AG04449 (cell line): ENCODE results near the gene OSGIN1.
A peak's percentile ranks its signal among the peaks of the same experiment; 100 is the strongest.

Source experiments
- CTCF ChIA-PET: fragments of 350-600 bp; formaldehyde crosslinking; extraction: SDS; loops from one replicate; lab custom pipeline; 2021; ENCODE audit warnings: antibody characterized with exemption; lab: Yijun Ruan, JAX
- POLR2A ChIA-PET: fragments of 400-600, 350-600 bp; formaldehyde crosslinking; extraction: SDS; loops from one replicate; lab custom pipeline; 2020; ENCODE audit warnings: antibody characterized with exemption, inconsistent platforms; lab: Yijun Ruan, JAX
- DNase-seq: peaks from one replicate; pipeline ENCODE4 v3.0.0-alpha.2; 2010; ENCODE audit warnings: low read depth, low spot score
- H3K4me3 ChIP-seq: 2 replicates; pipeline ENCODE4 v1.5.1; 2011; ENCODE audit warnings: low read depth, mild to moderate bottlenecking, control low read depth, low read length
- TF ChIP-seq, protein P1 (sequence below): IDR thresholded peaks from one replicate; pipeline ENCODE4 v1.5.1; 2011; ENCODE audit warnings: mild to moderate bottlenecking, moderate library complexity, low read length, control low read depth, inconsistent platforms; ENCODE audit not compliant: insufficient read depth; ENCODE audit errors: missing control alignments

Gene OSGIN1

DNA sequence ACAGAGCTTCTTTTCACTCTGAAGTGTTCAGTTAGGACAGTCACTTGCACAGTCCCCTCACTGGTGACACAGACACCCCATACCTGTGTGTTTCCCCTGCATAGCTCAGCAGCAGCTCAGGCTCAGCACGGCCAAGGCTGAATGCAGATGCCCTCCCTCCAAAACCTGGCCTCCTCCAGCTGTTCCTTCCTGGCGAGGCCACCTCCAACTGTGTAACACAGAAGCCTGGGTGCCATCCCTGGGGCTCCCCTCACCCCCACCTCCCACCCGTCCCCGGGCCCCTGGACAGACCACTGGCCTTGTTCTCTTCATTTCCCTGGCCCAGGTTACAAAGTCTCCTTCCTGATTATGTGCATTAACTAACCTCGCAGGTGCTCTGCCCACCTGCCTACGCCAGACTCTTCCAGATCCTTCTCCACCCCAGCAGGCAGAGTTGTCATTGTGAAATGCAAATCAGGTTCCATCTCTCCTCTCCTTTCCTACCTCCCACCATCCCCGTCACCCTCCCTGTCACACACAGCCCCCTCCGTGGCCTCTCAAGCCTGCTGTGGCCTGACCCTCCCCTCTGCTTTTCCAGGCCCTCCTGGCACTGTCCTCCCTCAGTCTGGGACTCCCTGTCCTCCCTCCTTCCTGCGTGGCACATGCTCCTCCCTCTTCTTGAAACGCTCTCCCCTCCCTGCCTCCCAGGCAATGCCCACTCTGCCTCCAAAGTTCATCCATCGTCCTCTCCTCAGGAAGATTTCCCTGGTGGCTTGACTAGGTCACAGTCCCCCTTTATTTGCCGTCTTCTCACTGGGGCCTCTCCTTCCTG lies 27.7 kb upstream of the OSGIN1 start:
- no peak overlapping the region for H3K4me3 ChIP-seq
- ChIA-PET POLR2A (no interaction called here), CTCF (interaction anchor here (0.8 to 15.1 kb wide), 12 partner anchors 9 to 141 kb away, joined by 3 to 175 read pairs (median 10); partner anchors contain the start of genes MLYCD, OSGIN1 and SLC38A8)
- no peak for DNase-seq
- TF ChIP-seq, protein P1, sequence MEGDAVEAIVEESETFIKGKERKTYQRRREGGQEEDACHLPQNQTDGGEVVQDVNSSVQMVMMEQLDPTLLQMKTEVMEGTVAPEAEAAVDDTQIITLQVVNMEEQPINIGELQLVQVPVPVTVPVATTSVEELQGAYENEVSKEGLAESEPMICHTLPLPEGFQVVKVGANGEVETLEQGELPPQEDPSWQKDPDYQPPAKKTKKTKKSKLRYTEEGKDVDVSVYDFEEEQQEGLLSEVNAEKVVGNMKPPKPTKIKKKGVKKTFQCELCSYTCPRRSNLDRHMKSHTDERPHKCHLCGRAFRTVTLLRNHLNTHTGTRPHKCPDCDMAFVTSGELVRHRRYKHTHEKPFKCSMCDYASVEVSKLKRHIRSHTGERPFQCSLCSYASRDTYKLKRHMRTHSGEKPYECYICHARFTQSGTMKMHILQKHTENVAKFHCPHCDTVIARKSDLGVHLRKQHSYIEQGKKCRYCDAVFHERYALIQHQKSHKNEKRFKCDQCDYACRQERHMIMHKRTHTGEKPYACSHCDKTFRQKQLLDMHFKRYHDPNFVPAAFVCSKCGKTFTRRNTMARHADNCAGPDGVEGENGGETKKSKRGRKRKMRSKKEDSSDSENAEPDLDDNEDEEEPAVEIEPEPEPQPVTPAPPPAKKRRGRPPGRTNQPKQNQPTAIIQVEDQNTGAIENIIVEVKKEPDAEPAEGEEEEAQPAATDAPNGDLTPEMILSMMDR: no peak

- no peak overlapping the region for H3K4me3 ChIP-seq
- TF ChIP-seq, protein P1: no peak
- no peak for DNase-seq
- POLR2A ChIA-PET: interaction anchor here (0.9 kb wide), 1 partner anchor 27 kb away, joined by 4 read pairs; no protein-coding TSS in a partner anchor
- CTCF ChIA-PET: interaction anchor here (0.6 to 15.1 kb wide), 20 partner anchors 10 to 1228 kb away, joined by 3 to 175 read pairs (median 5); partner anchors contain the start of genes MLYCD, OSGIN1 and SLC38A8
Observed at GRCh38 chr16:83925957-83926725, 26.9 kb upstream of the OSGIN1 start.

GRCh38 chr16:83926726-83927397 lies 26.2 kb upstream of the OSGIN1 start:
- DNase-seq: no peak
- peak overlapping the region; percentile 19; the same call in 1 of the 2 replicates for H3K4me3 ChIP-seq
- CTCF ChIA-PET: interaction anchor here (0.6 to 15.1 kb wide), 23 partner anchors 10 to 1287 kb away, joined by 3 to 175 read pairs (median 4); partner anchors contain the start of genes MLYCD, OSGIN1 and SLC38A8
- POLR2A ChIA-PET: interaction anchor here (0.9 kb wide), 1 partner anchor 27 kb away, joined by 4 read pairs; no protein-coding TSS in a partner anchor
- TF ChIP-seq, protein P1: peak; percentile 97

DNA sequence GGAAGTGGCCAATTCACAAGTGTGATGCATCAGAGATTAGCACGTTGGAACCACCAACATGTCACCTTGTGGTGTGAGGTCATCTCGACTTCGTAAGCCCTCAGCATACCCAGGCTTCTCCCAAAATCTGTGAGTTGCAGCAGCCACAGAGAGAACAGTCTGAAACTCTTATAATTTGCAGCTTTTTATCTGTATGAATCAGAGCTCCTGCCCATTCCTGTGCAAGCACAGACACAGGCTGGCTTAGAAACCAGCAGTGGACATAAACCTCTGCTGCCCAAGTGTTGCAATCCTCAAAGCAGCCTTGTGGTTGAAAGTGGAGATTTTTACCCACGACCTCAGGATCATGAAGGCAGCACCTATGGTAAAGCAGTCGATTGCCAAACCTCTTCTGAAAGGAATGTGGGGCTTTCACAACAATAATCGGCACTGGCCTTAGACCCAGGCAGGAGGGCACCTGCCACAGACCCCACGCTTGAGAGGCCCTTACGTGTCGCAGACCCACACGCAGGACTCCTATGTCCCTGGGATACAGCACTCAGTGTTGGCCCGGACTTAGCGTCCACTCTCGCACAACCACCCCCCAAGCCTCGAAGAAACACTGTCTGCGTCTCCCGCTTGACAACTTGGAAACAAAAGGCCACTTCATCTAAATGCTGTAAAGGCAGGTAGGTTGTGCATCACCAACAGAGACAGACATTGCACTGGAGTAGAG lies 24.5 kb upstream of the OSGIN1 start:
- ChIA-PET POLR2A (no interaction called here), CTCF (interaction anchor here (0.6 to 15.1 kb wide), 11 partner anchors 9 to 248 kb away, joined by 3 to 175 read pairs (median 12); partner anchors contain the start of gene OSGIN1)
- TF ChIP-seq, protein P1: no peak
- DNase-seq: peak; percentile 64
- H3K4me3 ChIP-seq: no peak overlapping the region

DNA sequence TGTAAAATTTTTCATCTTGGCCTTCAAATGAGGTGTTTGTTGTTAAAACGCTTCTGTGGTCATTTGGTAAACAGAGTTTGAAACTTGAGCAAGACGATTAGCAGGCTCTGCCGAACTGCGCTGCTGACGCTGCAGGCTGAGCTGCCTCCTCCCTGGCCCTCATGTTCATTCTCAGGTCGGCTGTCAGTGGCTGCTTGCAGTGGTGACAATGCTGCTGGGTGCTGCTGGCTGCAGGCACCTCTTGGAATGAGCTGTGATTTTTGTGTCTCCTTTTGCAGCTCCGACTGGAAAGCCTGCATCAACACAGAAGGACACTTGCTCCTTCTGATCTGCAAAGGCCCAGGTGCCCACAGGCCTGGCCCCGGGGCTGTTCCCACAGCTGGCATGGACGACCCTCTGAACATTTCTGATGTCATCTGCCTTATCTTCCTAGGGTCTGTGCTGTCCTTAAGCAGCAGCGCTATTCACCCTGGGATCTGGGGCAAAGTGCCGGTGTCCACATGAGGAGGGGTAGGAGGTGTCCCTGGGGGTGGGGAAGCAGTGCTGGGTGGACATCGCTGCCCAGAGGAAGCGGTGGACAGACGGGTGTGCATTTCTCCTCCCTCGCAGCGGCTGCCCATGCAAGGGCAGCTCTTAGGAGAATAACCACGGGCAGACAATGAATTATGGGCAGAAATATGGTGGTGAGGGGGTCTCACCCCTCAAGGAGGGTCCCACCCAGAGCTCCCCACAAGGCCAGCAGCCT lies 23.1 kb upstream of the OSGIN1 start:
- H3K4me3 ChIP-seq: no peak overlapping the region
- ChIA-PET POLR2A (no interaction called here), CTCF (interaction anchor here (6.2 to 15.1 kb wide), 2 partner anchors 25 to 137 kb away, joined by 56 to 175 read pairs; partner anchors contain the start of gene OSGIN1)
- DNase-seq: no peak
- TF ChIP-seq, protein P1: no peak
